Right lobe of liver (tissue), 4 donors: ENCODE results near the gene POU2F3.

Source experiments
- CTCF ChIP-seq, 4 donors: fragments of 200-600 bp in 3 of 4; fragments of 450-650 bp in 1 of 4; IDR thresholded peaks; one replicate each; pipeline versions ENCODE4 v1.5.1 to v1.8.0; 2016 to 2022; ENCODE audit warnings: antibody characterized with exemption in 4 of 4, mild to moderate bottlenecking in 2 of 4
- POLR2A ChIP-seq: fragments of 450-650 bp; IDR thresholded peaks from one replicate; pipeline ENCODE4 v1.6.1; 2017; ENCODE audit warnings: antibody characterized with exemption, mild to moderate bottlenecking
- donor health status: DM: no; HTN: no; CAD: no.
- donor health status: DM: no; HTN: no; CAD: no.
- donor health status: DM: no; HTN: yes; CAD: no.

DNA sequence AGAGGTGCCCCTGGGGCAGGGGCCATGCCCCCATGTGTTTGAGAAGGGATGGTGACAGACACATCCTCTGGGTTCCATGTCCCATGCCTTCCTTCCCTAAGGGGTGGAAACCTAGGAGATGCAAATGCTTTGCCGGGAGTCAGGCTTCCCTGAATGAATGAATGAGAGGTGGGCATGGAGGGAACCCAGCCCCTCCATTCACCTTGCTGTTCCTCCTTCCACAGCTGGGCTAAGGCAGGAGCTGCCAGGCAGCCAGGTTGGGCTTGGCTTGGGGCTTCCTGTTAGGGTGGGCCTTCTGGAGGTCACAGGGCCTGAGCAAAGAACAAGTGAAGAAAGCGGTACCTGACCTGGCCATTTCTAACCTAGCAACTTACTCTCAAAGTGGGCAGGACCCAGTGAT lies 926 bp downstream of the POU2F3 start:
- no peak for TF ChIP-seq CTCF (IDR thresholded peaks at IDR 0.05)
- TF ChIP-seq POLR2A: no peak
